ENCODE measurements around the gene TPM4. TPM values are rescaled to one million over a fixed set of nuclear protein-coding genes. Genes with fewer than 3 reads are reported as not detected.
"Not testable (repeated sequence)": the region's sequence is repeated elsewhere in the genome, so short reads cannot be mapped to it uniquely, and the experiment has no call there.

TPM4 gene
- total and polyA plus RNA-seq, 11 donors: 49.2 to 260 (median 92.1) TPM

DNA sequence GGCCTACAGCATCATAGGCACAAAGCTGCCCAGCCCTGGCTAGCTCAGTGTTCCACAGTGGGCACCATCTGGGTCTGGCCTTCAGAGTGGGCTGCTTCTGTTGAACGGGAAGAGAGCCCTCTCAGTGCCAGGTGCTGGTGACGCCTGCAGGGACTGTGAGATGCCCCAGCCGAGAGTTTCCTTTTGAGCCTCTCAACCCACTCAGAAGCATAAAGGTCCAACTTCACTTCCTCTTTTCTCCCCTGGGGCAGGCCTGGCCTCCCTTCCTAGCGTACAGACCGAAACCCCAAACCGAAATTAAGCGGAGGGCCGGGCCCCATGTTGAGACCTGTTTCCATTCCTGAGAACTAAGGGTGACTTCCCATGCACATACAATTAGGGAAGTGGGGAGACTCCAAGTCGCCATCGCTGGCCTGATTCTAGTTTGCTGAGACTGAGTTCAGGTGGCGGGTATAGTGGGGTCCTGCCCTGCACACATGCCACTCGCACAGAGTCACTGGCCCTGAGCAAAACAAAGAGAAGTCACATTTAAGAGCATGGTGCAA is 42.3 kb downstream of the TPM4 start:
- intact Hi-C loops (cut with DNase I): loop anchor here in 1 of 10 donors (5.0 kb wide), 1 partner anchor 76 kb away; no protein-coding TSS in a partner anchor
- 82 to 88% (median 83%) methylated on average over 12 of the region's 12 CpGs for WGBS, 4 donors
- Histone ChIP-seq H3K27ac (peak overlapping the region in 1 of 12 donors; percentile 87), H3K27me3 (no peaks in the 10 kb centered on the region), H3K4me1 (peaks cover 0 to 67% (median 10%) of the 10 kb centered on the region in 12 donors), H3K36me3 (peaks cover 2 to 73% (median 58%) of the 10 kb centered on the region in 9 donors), H3K4me3 (peak overlapping the region in 1 of 12 donors; percentile 7), H3K9me3 (no peaks in the 10 kb centered on the region)
- peak in 3 of 4 donors; percentile 33 to 63 (median 56) for ATAC-seq
- DNase-seq: peak in 2 of 5 donors; percentile 35 to 48
- TF ChIP-seq CTCF (IDR thresholded peaks at IDR 0.05) (no peak), POLR2A (IDR thresholded peaks at IDR 0.05) (no peak)

DNA sequence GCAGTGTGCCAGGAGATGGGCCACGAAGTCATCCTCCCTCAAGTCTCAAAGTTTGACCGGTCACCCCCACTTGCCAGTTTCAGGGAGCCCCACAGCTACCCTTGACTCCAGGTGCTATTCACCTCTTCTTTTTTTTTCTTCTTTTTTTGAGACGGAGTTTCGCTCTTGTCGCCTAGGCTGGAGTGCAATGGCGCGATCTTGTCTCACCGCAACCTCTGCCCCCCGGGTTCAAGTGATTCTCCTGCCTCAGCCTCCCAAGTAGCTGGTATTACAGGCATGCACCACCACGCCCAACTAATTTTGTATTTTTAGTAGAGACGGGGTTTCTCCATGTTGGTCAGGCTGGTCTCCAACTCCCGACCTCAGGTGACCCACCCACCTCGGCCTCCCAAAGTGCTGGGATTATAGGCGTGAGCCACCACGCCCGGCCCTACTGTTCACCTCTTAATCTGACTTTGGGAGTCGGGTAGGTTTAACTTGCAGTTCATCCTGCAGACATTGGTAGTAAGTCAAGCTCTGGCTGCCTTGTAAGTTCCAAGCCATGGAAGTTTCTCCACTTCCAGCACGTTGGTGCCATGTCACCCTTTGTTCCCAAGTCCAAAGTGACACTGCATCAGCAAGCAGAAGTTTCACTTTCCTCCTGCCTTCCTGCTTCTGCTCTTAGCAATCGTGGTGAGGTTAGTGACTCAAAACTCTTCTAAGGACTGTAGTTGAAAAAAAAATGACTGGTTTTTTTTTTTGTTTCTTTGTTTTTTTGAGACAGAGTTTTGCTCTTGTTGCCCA is 43.0 kb downstream of the TPM4 start:
- 88 to 92% (median 92%) methylated on average over 19 of the region's 19 CpGs for WGBS, 4 donors
- intact Hi-C loops (cut with DNase I): loop anchor here in 1 of 10 donors (5.0 kb wide), 1 partner anchor 77 kb away; no protein-coding TSS in a partner anchor
- not testable (repeated sequence) for DNase-seq, ATAC-seq, H3K27me3 ChIP-seq, H3K9me3 ChIP-seq
- H3K4me1 ChIP-seq: peaks cover 0 to 60% (median 8%) of the 10 kb centered on the region in 12 donors
- H3K27ac ChIP-seq: peak overlapping the region in 1 of 12 donors; percentile 87
- H3K36me3 ChIP-seq: peaks cover 2 to 80% (median 65%) of the 10 kb centered on the region in 9 donors
- H3K4me3 ChIP-seq: peak overlapping the region in 1 of 12 donors; percentile 12

DNA sequence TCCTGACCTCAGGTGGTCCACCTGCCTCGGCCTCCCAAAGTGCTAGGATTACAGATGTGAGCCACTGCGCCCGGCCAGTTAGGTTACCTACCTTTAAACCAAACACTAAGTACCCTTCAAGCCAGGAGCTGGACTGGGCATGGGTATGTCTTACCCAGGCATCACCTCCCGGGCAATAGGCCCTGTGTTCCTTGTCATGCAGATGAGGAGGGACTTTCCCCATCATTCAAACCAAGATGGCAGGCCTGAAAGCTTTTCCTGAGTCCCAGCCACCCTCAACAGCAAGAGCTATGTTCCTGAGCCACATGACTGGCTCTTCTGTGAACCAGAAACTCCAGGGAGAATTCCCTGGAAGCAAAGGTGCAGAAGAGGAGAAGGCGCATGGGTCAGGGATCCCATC is 44.8 kb downstream of the TPM4 start:
- Histone ChIP-seq H3K4me3 (no peak overlapping the region), H3K4me1 (peaks cover 0 to 41% (median 0%) of the 10 kb centered on the region in 12 donors), H3K9me3 (no peaks in the 10 kb centered on the region), H3K27me3 (no peaks in the 10 kb centered on the region), H3K27ac (no peak overlapping the region), H3K36me3 (peaks cover 4 to 87% (median 80%) of the 10 kb centered on the region in 9 donors)
- DNase-seq (no peak), ATAC-seq (no peak)
- WGBS, 4 donors: 86 to 97% (median 93%) methylated on average over 5 of the region's 5 CpGs
- intact Hi-C loops (cut with DNase I): no loop called here
- TF ChIP-seq POLR2A (IDR thresholded peaks at IDR 0.05) (no peak), CTCF (IDR thresholded peaks at IDR 0.05) (no peak)

GRCh38 chr19:16121967-16122366 is 45.7 kb downstream of the TPM4 start:
- peaks cover 0 to 34% (median 0%) of the 10 kb centered on the region in 12 donors for H3K4me1 ChIP-seq
- ATAC-seq (no peak), DNase-seq (no peak)
- H3K27ac ChIP-seq: no peak overlapping the region
- H3K27me3 ChIP-seq: no peaks in the 10 kb centered on the region
- 93 to 95% (median 94%) methylated on average over 11 of the region's 11 CpGs for WGBS, 4 donors
- H3K4me3 ChIP-seq: no peak overlapping the region
- TF ChIP-seq CTCF (IDR thresholded peaks at IDR 0.05) (no peak), POLR2A (IDR thresholded peaks at IDR 0.05) (no peak)
- peaks cover 4 to 95% (median 87%) of the 10 kb centered on the region in 9 donors for H3K36me3 ChIP-seq
- intact Hi-C loops (cut with DNase I): no loop called here
- H3K9me3 ChIP-seq: no peaks in the 10 kb centered on the region

Data from heart left ventricle (tissue), 16 donors.